Dermis blood vessel endothelial cell (primary cell): ENCODE results near the gene ATG7. TPM values are rescaled to one million over a fixed set of nuclear protein-coding genes. Genes with fewer than 3 reads are reported as not detected.
A peak's percentile ranks its signal among the peaks of the same experiment; 100 is the strongest.
"Not testable (repeated sequence)": the region's sequence is repeated elsewhere in the genome, so short reads cannot be mapped to it uniquely, and the experiment has no call there.

Experiments
- DNase-seq: peaks from one replicate; pipeline ENCODE4 v3.0.0; 2010
- total RNA-seq: library from RNA; depleted of rRNA; stranded (reverse); fragments of >200 nt; gene quantifications from 2 replicates; pipeline ENCODE4 v1.2.3, GENCODE V29; 2014

Gene ATG7
- total RNA-seq, 1 donor from 2014 or later = 102 TPM

GRCh38 chr3:11470031-11470853 is 198.0 kb downstream of the ATG7 start:
- DNase-seq = no peak

DNA sequence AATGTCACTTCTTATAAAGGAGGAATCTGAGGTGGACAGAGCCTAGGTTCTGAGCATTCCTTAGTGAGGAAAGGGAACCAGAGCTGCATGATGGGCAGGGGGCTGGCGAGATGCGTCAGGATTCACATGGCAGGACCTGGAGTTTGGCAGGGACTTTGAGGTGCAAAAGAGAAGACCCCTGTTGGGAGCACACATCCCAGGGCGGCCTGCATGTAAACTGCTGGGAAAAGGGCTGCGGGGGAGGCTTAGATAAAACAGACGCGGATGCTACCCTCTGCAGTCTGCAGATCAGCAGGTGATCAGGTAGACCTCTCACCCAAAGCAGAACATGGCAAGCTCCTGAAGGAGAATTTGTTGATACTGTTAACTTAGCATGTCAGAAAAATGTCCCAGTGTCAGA is 203.1 kb downstream of the ATG7 start:
- no peak for DNase-seq

GRCh38 chr3:11476735-11477144 is 204.5 kb downstream of the ATG7 start:
- DNase-seq = peak; percentile 64

DNA sequence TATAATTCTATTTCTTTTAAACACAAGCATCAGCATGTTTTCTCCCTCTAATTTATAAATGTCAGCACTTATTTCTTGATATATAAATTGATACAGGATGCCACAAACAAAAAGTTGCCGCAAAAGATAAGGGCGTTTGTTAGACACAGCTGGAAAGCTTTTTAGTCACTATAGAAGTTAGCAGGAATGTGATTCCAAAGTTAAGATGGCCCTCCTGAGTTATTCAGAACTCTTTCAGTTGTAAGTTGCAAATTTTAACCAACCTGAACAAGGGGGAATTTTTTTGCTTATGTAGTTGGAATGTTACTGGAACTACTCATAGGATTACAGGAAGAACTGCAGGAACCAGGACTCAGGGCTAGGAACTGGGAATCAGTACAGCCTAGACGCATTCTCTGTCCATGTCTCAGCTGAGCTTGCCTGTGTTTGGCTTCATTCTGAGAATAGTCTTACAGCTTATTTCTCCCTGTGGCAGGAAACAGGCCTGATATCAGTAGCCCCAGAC is 205.3 kb downstream of the ATG7 start:
- DNase-seq = peak; percentile 93

- DNase-seq = no peak
These were observed 206.0 kb downstream of the ATG7 start for GRCh38 chr3:11478167-11478566.

GRCh38 chr3:11479221-11479620 is 207.0 kb downstream of the ATG7 start:
- no peak for DNase-seq

GRCh38 chr3:11480663-11481298 is 208.6 kb downstream of the ATG7 start:
- DNase-seq = no peak

- no peak for DNase-seq
These were observed 209.4 kb downstream of the ATG7 start for GRCh38 chr3:11481556-11481955.

DNA sequence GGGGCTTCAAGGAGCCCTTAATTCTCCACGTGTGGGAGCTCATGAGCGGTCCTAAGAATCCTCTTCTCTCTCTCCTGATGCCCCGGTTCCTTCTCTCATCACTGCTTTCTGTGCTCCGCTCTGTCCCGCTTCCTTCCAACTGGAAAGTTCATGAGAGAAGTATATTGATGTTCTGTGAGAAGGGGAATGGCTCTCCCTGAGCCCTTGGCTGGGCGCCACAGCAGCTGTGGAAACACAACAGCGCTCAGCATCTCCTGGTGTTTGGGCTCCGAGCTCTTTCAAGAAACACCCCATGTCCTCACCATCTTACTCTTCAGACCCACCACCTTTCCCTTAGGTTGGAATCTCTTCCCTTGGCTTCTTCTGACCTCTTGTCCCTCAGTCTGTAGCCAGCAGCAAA is 209.8 kb downstream of the ATG7 start:
- peak; percentile 55 for DNase-seq

- not testable (repeated sequence) for DNase-seq
These were observed 216.2 kb downstream of the ATG7 start for GRCh38 chr3:11488356-11488755.

DNA sequence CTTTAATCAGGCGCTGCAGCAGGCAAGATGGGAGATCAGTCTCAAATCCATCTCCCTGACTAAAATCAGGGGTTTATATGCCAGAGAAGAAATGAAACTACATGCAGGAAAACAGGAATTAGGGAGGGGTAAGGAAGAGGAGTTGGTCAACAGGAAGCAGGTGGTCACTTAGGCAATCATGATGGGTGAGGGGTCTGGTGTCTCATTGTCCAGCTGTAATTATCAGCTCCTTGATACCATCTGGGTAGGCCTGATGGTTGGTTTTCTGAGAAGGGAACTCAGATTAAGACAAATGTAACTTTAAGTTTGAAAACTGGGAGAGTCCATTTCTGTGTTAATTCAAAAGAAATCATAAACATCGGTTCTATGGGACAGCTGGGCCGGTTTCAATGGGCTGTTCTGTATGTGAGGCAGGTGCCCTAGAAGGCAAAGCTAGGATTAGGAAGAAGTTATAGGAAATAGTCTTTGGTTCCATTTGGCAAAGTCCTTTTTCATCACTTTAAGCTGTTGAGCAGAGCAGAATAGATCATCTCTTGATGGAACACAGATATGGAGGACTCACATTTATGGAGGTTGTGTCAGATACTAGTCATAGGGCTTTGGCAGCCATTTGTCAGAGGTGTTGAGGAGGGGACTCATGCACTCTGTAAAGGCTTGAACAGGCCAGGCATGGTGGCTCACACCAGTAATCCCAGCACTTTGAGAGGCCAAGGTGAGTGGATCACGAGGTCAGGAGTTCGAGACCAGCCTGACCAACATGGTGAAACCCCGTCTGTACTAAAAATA is 222.1 kb downstream of the ATG7 start:
- peak; percentile 43 for DNase-seq

- peak; percentile 97 for DNase-seq
These were observed 223.9 kb downstream of the ATG7 start for GRCh38 chr3:11495948-11496557.

DNA sequence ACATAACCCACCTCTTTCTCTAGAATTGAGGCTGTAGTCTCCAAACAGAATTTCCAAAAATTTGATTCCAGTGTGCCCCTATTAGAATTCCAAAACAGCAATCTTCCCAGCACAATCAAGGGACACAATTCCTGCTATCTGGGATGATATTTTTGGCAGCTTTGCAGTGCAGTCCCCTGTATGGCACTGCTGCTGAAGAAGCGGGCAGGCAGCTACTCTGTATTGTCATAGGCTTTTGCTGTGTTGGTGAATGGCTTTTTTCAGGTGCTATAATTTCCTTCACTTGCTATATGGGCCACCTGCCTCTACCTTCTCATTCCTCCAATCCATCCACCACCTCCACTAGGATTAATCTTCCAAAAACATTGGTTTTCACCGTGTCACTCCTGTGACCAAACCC is 226.0 kb downstream of the ATG7 start:
- no peak for DNase-seq

GRCh38 chr3:11498646-11499045 is 226.4 kb downstream of the ATG7 start:
- peak; percentile 78 for DNase-seq

GRCh38 chr3:11499144-11499543 is 226.9 kb downstream of the ATG7 start:
- peak; percentile 65 for DNase-seq

GRCh38 chr3:11502413-11502812 is 230.2 kb downstream of the ATG7 start:
- DNase-seq = not testable (repeated sequence)

- no peak for DNase-seq
These were observed 235.5 kb downstream of the ATG7 start for GRCh38 chr3:11507719-11508118.

DNA sequence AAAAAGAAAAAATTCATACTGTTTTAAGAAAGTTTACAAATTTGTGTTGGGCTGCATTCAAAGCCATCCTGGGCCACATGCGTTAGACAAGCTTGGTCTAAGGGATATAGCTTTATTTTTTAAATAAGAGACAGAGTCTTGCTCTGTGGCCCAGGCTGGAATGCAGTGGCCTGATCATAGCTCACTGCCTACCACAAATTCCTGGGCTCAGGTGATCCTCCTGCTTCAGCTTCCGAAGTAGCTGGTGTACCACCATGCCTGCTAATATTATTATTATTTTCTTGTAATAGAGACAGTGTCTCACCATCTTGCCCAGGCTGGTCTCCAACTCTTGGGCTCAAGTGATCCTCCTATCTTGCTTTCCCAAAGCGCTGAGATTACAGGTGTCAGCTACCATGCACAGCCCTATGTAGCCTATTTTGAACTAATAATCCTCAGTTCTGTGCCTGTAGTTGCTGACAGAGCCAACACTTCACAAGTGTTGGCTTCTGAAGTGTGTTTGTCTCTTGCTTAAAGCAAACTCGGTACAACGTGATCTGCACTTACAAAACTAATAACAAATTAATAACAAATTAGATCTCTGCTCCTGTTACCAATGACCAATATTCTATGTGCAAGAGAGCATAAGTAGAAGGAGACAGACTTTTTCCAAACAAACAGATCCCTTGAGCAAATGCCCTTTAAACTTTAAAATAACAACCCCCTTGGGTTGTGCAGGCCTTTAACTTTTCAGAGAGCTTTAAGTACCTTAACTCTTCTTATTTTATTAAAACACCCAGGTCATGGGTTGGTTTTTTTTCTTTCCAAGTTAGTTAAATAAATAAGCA is 236.4 kb downstream of the ATG7 start:
- no peak for DNase-seq

- peak; percentile 69 for DNase-seq
These were observed 237.2 kb downstream of the ATG7 start for GRCh38 chr3:11509173-11510000.

- no peak for DNase-seq
These were observed 237.8 kb downstream of the ATG7 start for GRCh38 chr3:11510001-11510340.

GRCh38 chr3:11510356-11510755 is 238.2 kb downstream of the ATG7 start:
- no peak for DNase-seq
